Cardiac fibroblast (primary cell): ENCODE results near the gene TSPEAR.

Experiments used
- DNase-seq, 2 donors: peaks; one replicate each; pipeline versions ENCODE4 v3.0.0 to v3.0.0-alpha.2; 2010; ENCODE audit warnings: low read depth in 2 of 2
- H3K4me3 ChIP-seq, 2 donors: replicated peaks in 1 of 2; 1 replicate in 1 of 2; 2 replicates in 1 of 2; pipeline ENCODE4 v1.5.1; 2011; ENCODE audit warnings: low read depth in 2 of 2, low read length in 2 of 2, mild to moderate bottlenecking in 2 of 2, moderate library complexity in 1 of 2
- TF ChIP-seq, protein P1 (sequence below): IDR thresholded peaks from one replicate; pipeline ENCODE4 v1.5.1; 2011; ENCODE audit warnings: low read depth, mild to moderate bottlenecking, low read length, inconsistent platforms

Gene TSPEAR

DNA sequence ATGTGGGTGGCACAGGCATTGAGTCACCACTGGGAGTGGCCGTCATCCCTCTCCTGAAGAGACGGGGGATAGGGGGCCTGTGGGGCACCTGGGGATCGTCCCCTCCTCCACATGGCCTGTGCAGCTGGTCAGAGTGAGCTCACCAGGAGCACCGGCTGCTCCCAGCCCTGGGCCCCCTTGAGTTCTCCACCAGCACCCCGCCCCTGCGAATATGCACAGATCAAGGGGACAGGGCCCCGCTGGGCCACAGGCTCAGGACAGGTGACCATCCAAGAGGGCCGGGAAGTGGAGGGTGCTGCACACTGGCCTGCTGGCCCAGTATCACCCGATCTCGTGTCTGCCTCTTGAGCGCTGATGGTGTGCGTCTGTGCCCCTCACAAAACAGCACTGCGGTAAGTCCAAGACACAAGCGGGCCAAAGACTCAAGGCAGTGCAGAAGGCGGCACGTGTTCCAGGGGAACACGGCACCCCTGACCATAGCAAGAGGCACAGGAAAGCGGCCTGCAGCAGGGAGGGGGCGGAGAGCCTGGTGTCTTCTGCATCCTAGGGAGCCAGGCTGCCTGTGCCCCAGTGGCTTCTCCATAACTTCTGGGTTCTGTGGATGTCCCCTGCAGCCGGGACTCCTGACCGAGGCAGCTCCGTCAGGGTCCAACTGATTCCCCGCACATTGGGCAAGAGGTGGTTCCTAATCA lies 18.1 kb upstream of the TSPEAR start:
- TF ChIP-seq, protein P1, sequence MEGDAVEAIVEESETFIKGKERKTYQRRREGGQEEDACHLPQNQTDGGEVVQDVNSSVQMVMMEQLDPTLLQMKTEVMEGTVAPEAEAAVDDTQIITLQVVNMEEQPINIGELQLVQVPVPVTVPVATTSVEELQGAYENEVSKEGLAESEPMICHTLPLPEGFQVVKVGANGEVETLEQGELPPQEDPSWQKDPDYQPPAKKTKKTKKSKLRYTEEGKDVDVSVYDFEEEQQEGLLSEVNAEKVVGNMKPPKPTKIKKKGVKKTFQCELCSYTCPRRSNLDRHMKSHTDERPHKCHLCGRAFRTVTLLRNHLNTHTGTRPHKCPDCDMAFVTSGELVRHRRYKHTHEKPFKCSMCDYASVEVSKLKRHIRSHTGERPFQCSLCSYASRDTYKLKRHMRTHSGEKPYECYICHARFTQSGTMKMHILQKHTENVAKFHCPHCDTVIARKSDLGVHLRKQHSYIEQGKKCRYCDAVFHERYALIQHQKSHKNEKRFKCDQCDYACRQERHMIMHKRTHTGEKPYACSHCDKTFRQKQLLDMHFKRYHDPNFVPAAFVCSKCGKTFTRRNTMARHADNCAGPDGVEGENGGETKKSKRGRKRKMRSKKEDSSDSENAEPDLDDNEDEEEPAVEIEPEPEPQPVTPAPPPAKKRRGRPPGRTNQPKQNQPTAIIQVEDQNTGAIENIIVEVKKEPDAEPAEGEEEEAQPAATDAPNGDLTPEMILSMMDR: no peak
- H3K4me3 ChIP-seq: no peak overlapping the region
- no peak for DNase-seq

DNA sequence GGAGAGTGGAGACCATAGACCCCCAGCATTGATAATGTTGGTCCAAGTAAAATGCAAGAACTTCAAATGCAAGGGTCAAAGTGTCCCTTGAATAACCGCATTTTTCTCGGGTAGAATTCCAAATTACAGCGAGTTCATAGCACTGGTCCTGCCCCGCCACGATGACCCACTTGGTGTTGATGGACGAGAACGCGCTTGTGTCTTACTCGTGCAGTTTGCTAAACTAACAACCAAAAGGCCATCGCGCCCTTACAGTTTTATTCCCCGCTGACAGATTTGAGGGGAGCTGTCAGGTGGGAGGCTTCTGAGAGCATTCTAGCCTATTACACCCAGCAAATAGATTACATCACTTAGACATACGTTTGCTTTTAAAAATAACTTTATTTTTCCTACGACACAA lies 17.3 kb upstream of the TSPEAR start:
- H3K4me3 ChIP-seq: no peak overlapping the region
- TF ChIP-seq, protein P1: no peak
- DNase-seq: no peak

DNA sequence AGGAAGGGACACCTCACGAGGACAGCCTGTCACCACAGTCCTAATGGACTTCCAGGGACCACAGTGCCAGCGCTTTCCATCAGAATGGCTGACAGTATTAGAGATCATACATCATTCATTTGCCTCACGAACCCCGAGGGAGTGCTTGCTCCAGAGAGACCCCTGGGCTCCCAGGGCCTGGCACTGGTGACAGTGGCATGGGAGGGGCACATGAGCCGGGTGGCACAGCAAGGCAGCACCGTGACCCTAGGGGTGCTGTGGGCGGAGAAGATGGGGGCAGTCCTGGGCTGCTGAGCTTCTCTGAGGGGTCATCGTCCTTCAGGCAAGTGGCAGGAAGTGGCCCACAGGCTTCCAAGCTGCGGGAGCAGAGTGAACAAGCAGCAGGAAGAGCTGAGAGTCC lies 16.4 kb upstream of the TSPEAR start:
- DNase-seq: no peak
- TF ChIP-seq, protein P1: no peak
- H3K4me3 ChIP-seq: no peak overlapping the region

DNA sequence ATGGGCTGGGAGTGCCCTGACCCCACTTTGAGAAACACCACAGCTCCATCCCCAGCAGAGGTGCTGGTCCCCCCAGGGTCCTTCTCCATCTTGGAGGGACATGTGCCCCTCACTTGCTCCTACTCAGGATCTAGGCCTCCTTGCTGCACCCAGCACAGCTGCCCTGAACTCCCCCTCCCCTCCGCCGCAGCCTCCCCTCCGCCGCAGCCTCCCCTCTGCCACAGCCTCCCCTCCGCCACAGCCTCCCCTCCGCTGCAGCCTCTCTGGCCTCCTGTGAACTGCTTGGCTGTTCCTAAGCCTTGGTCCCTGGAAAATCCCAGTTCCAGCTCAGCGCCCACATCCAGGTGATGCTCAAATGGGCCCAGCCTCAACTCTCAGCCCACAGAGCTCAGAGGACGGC lies 15.9 kb upstream of the TSPEAR start:
- TF ChIP-seq, protein P1: no peak
- no peak for DNase-seq

DNA sequence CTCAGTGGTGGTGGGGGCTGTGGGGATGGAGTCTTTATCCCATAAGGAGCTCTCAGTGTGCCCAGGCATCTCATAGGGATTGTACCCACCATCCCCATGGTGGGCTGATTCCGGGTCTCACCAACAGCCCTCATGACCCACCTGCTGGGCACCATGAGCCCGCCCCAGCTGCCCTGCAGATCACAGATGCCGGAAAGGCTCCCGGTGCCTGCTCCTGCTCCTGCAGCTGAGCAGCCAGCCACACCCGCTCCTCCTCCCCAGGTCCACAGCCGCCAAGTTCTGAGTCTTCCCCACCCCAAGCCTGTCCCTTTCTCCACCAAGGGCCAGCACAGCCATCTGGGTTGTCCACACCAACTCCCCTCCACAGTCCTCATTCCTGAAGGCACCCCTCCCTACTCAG lies 15.5 kb upstream of the TSPEAR start:
- no peak overlapping the region for H3K4me3 ChIP-seq
- TF ChIP-seq, protein P1: no peak
- no peak for DNase-seq

More for the DNA sequence above, 15.9 kb upstream of the TSPEAR start:
- no peak overlapping the region for H3K4me3 ChIP-seq

DNA sequence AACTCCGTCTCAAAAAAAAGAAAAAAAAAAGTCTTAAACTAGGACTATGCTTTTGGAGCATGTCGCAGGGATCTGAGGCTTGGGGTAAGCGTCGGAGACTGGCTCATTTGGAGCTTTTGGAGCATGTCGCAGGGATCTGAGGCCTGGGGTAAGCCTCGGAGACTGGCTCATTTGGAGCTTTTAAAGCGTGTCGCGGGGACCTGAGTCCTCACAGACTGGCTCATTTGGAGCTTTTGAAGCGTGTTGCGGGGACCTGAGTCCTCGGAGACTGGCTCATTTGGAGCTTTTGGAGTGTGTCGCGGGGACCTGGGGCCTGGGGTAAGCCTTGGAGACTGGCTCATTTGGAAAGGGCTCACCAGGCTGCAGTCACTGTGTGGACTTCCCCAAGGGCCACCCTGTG lies 13.6 kb upstream of the TSPEAR start:
- no peak overlapping the region for H3K4me3 ChIP-seq
- no peak for DNase-seq
- TF ChIP-seq, protein P1: no peak

DNA sequence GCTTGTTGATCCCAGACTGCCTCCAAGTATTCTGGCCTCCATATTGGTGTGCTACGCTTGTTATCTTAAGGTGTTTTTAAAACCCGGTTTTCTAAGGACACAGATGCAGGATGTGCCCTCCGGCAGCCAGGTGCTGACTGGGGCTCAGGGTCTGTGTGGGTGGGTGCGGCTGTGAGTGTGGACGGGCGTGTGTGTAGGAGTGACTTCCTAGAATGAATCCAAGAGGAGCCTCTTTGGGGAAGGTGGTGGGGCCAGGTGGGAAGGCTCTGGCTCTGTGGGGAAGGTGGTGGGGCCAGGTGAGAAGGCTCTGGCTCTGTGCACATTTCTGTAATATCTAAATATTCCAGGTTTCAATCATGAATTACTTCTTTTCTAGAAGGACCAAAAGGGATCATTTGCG lies 12.8 kb upstream of the TSPEAR start:
- TF ChIP-seq, protein P1: no peak
- H3K4me3 ChIP-seq: no peak overlapping the region
- no peak for DNase-seq
